HG03354 (cell line): ENCODE measurements around the gene IL22.
"Not testable (repeated sequence)": the region's sequence is repeated elsewhere in the genome, so short reads cannot be mapped to it uniquely, and the experiment has no call there.

Experiments used
- ATAC-seq: cut with Tn5 transposase; IDR thresholded peaks from one replicate; pipeline ENCODE4 v1.9.1; 2021; ENCODE audit warnings: mild to moderate bottlenecking; ENCODE audit not compliant: unreplicated experiment, poor library complexity, severe bottlenecking

IL22 gene

GRCh38 chr12:68234140-68234539 lies 19.3 kb downstream of the IL22 start:
- no peak for ATAC-seq

GRCh38 chr12:68233498-68233897 lies 19.9 kb downstream of the IL22 start:
- no peak for ATAC-seq

GRCh38 chr12:68231691-68232090 lies 21.7 kb downstream of the IL22 start:
- no peak for ATAC-seq

GRCh38 chr12:68231229-68231628 lies 22.2 kb downstream of the IL22 start:
- ATAC-seq: peak; percentile 50

GRCh38 chr12:68229956-68230355 lies 23.4 kb downstream of the IL22 start:
- no peak for ATAC-seq

- ATAC-seq: no peak
Measured at GRCh38 chr12:68227356-68227755, 26.0 kb downstream of the IL22 start.

GRCh38 chr12:68225576-68226476 lies 27.6 kb downstream of the IL22 start, which contains the start of gene IL26:
Gene IL26 (minus strand): TSS chr12:68225810. CDS start chr12:68225756, 54 bp downstream.
- ATAC-seq: no peak

GRCh38 chr12:68224613-68225285 lies 28.7 kb downstream of the IL22 start:
- no peak for ATAC-seq

GRCh38 chr12:68223067-68223747 lies 30.2 kb downstream of the IL22 start:
- ATAC-seq: peak; percentile 94

GRCh38 chr12:68222326-68222725 lies 31.1 kb downstream of the IL22 start:
- ATAC-seq: no peak

GRCh38 chr12:68221497-68221896 lies 31.9 kb downstream of the IL22 start:
- no peak for ATAC-seq

- ATAC-seq: no peak
Measured at GRCh38 chr12:68210875-68211274, 42.5 kb downstream of the IL22 start.

- ATAC-seq: not testable (repeated sequence)
Measured at GRCh38 chr12:68209048-68209728, 44.2 kb downstream of the IL22 start.

- no peak for ATAC-seq
Measured at GRCh38 chr12:68207276-68207675, 46.1 kb downstream of the IL22 start.

- ATAC-seq: no peak
Measured at GRCh38 chr12:68206446-68206845, 47.0 kb downstream of the IL22 start.

- no peak for ATAC-seq
Measured at GRCh38 chr12:68203460-68203875, 49.9 kb downstream of the IL22 start.

- no peak for ATAC-seq
Measured at GRCh38 chr12:68200854-68201253, 52.5 kb downstream of the IL22 start.

- ATAC-seq: no peak
Measured at GRCh38 chr12:68199127-68199526, 54.3 kb downstream of the IL22 start.

- ATAC-seq: no peak
Measured at GRCh38 chr12:68198507-68199086, 54.8 kb downstream of the IL22 start.
